ENCODE results near the gene TSPYL4.

Gene TSPYL4

GRCh38 chr6:116278854-116279231, 25.0 kb upstream of the TSPYL4 start:
- 0 out of 2 replicates have a peak, but pooled peaks cover 3% of the 10 kb centered on the region for H3K27me3 ChIP-seq
- peak overlapping the region; percentile 96 for H3K4me3 ChIP-seq (ENCODE audit: low read depth, low read length)
- peaks cover 18% of the 10 kb centered on the region for H3K36me3 ChIP-seq
- no peak for TF ChIP-seq CTCF (IDR thresholded peaks at IDR 0.05; ENCODE audit: low read depth, low read length)
- no peaks in the 10 kb centered on the region for H3K9me3 ChIP-seq
- DNase-seq: no peak
- no peaks in the 10 kb centered on the region; the same call in 1 of the 2 replicates for H3K4me1 ChIP-seq

GRCh38 chr6:116278481-116278829, 24.6 kb upstream of the TSPYL4 start:
- TF ChIP-seq CTCF (IDR thresholded peaks at IDR 0.05; ENCODE audit: low read depth, low read length): no peak
- H3K4me3 ChIP-seq (ENCODE audit: low read depth, low read length): peak overlapping the region; percentile 96
- DNase-seq: no peak
- 0 out of 2 replicates have a peak, but pooled peaks cover 3% of the 10 kb centered on the region for H3K27me3 ChIP-seq
- no peaks in the 10 kb centered on the region; the same call in 1 of the 2 replicates for H3K4me1 ChIP-seq
- no peaks in the 10 kb centered on the region for H3K9me3 ChIP-seq
- H3K36me3 ChIP-seq: peaks cover 19% of the 10 kb centered on the region

- peak overlapping the region; percentile 96 for H3K4me3 ChIP-seq (ENCODE audit: low read depth, low read length)
- H3K27me3 ChIP-seq: no peaks in the 10 kb centered on the region
- peaks cover 24% of the 10 kb centered on the region for H3K36me3 ChIP-seq
- H3K4me1 ChIP-seq: no peaks in the 10 kb centered on the region; the same call in 1 of the 2 replicates
- no peaks in the 10 kb centered on the region for H3K9me3 ChIP-seq
- no peak for DNase-seq
- TF ChIP-seq CTCF (IDR thresholded peaks at IDR 0.05; ENCODE audit: low read depth, low read length): no peak
Measured at GRCh38 chr6:116277124-116277523, 23.2 kb upstream of the TSPYL4 start.

- no peaks in the 10 kb centered on the region for H3K9me3 ChIP-seq
- no peaks in the 10 kb centered on the region; the same call in none of the 2 replicates for H3K4me1 ChIP-seq
- H3K27me3 ChIP-seq: no peaks in the 10 kb centered on the region
- no peak for DNase-seq
- peaks cover 16% of the 10 kb centered on the region for H3K36me3 ChIP-seq
- no peak for TF ChIP-seq CTCF (IDR thresholded peaks at IDR 0.05; ENCODE audit: low read depth, low read length)
- H3K4me3 ChIP-seq (ENCODE audit: low read depth, low read length): no peak overlapping the region
Measured at GRCh38 chr6:116271149-116271708, 17.4 kb upstream of the TSPYL4 start.

- H3K4me1 ChIP-seq: no peaks in the 10 kb centered on the region; the same call in none of the 2 replicates
- DNase-seq: no peak
- H3K4me3 ChIP-seq (ENCODE audit: low read depth, low read length): no peak overlapping the region
- no peaks in the 10 kb centered on the region for H3K27me3 ChIP-seq
- no peaks in the 10 kb centered on the region for H3K9me3 ChIP-seq
- peaks cover 5% of the 10 kb centered on the region; the same call in 1 of the 2 replicates for H3K36me3 ChIP-seq
- TF ChIP-seq CTCF (IDR thresholded peaks at IDR 0.05; ENCODE audit: low read depth, low read length): peak; percentile 89
Measured at GRCh38 chr6:116268589-116269293, 14.9 kb upstream of the TSPYL4 start.
